ENCODE measurements around the gene KLHL8. TPM values are rescaled to one million over a fixed set of nuclear protein-coding genes. Genes with fewer than 3 reads are reported as not detected.
A peak's percentile ranks its signal among the peaks of the same experiment; 100 is the strongest.

The KLHL8 gene
- total and polyA plus RNA-seq, 12 donors = 2.4 to 15.0 (median 11.7) TPM

- ATAC-seq (peak; percentile 80 to 90 (median 87)), DNase-seq (peak; percentile 40 to 69)
- 36 to 46% methylated on average over 18 of the region's 18 CpGs for WGBS, 2 donors
- intact Hi-C loops (cut with DNase I) = no loop called here
- Histone ChIP-seq H3K9me3 (no peaks in the 10 kb centered on the region), H3K27ac (peak overlapping the region; percentile 62 to 90 (median 83)), H3K36me3 (peaks cover 0 to 93% (median 18%) of the 10 kb centered on the region in 9 donors), H3K27me3 (no peaks in the 10 kb centered on the region), H3K4me1 (peaks cover 0 to 69% (median 45%) of the 10 kb centered on the region in 9 donors), H3K4me3 (peak overlapping the region in 9 of 10 donors; percentile 17 to 46 (median 36))
- TF ChIP-seq CTCF (IDR thresholded peaks at IDR 0.05) = peak in 3 of 9 donors; percentile 18 to 37 (median 36)
Measured at GRCh38 chr4:87120411-87121162, 99.8 kb downstream of the KLHL8 start.

- intact Hi-C loops (cut with DNase I) = no loop called here
- no peak for DNase-seq
Measured at GRCh38 chr4:87120010-87120409, 100.4 kb downstream of the KLHL8 start.

GRCh38 chr4:87118826-87119225, 101.6 kb downstream of the KLHL8 start:
- 86 to 91% methylated on average over 2 of the region's 2 CpGs for WGBS, 2 donors
- intact Hi-C loops (cut with DNase I) = no loop called here
- Histone ChIP-seq H3K27ac (peak overlapping the region in 6 of 10 donors; percentile 73 to 90 (median 84)), H3K4me1 (peaks cover 0 to 69% (median 45%) of the 10 kb centered on the region in 9 donors), H3K4me3 (peak overlapping the region in 1 of 10 donors; percentile 33), H3K27me3 (no peaks in the 10 kb centered on the region), H3K9me3 (no peaks in the 10 kb centered on the region), H3K36me3 (peaks cover 0 to 93% (median 19%) of the 10 kb centered on the region in 9 donors)
- DNase-seq (no peak), ATAC-seq (peak in 1 of 8 donors; percentile 8)
- TF ChIP-seq CTCF (IDR thresholded peaks at IDR 0.05) = no peak

More at GRCh38 chr4:87120010-87120409, 100.4 kb downstream of the KLHL8 start:
- H3K27me3 ChIP-seq = no peaks in the 10 kb centered on the region
- TF ChIP-seq CTCF (IDR thresholded peaks at IDR 0.05) = no peak
- no peak for ATAC-seq
- peaks cover 0 to 93% (median 15%) of the 10 kb centered on the region in 9 donors for H3K36me3 ChIP-seq
- peak overlapping the region; percentile 62 to 90 (median 83) for H3K27ac ChIP-seq
- 49 to 54% methylated on average over 4 of the region's 4 CpGs for WGBS, 2 donors
- H3K9me3 ChIP-seq = no peaks in the 10 kb centered on the region
- H3K4me3 ChIP-seq = peak overlapping the region in 9 of 10 donors; percentile 17 to 46 (median 36)
- peaks cover 0 to 69% (median 45%) of the 10 kb centered on the region in 9 donors for H3K4me1 ChIP-seq

- DNase-seq (no peak), ATAC-seq (no peak)
- Histone ChIP-seq H3K27me3 (no peaks in the 10 kb centered on the region), H3K4me1 (peaks cover 0 to 69% (median 45%) of the 10 kb centered on the region in 9 donors), H3K9me3 (no peaks in the 10 kb centered on the region), H3K27ac (peak overlapping the region in 5 of 10 donors; percentile 22 to 90 (median 84)), H3K36me3 (peaks cover 0 to 91% (median 19%) of the 10 kb centered on the region in 9 donors), H3K4me3 (no peak overlapping the region)
- TF ChIP-seq CTCF (IDR thresholded peaks at IDR 0.05) = no peak
- intact Hi-C loops (cut with DNase I) = no loop called here
- 97 to 98% methylated on average over 1 of the region's 1 CpG for WGBS, 2 donors
Measured at GRCh38 chr4:87118421-87118820, 102.0 kb downstream of the KLHL8 start.

Measured in heart right ventricle (tissue), 16 donors.